Skin epidermis (tissue), 12 donors: ENCODE results near the gene TEAD4.
A peak's percentile ranks its signal among the peaks of the same experiment; 100 is the strongest.
"Not testable (repeated sequence)": the region's sequence is repeated elsewhere in the genome, so short reads cannot be mapped to it uniquely, and the experiment has no call there.

Experiments used
- H3K27ac ChIP-seq, 21 experiments: fragments of 200-600 bp; sonication (generic) in 11 of 21; one replicate each; pipeline ENCODE4 v1.5.0; 2020; ENCODE audit warnings: mild to moderate bottlenecking in 3 of 21, inconsistent platforms in 2 of 21, moderate library complexity in 2 of 21
- H3K4me3 ChIP-seq, 7 experiments: fragments of 200-600 bp; sonication (generic) in 2 of 7; one replicate each; pipeline ENCODE4 v1.5.0; 2020; ENCODE audit warnings: inconsistent platforms in 2 of 7, mild to moderate bottlenecking in 2 of 7, moderate library complexity in 1 of 7

TEAD4 gene

DNA sequence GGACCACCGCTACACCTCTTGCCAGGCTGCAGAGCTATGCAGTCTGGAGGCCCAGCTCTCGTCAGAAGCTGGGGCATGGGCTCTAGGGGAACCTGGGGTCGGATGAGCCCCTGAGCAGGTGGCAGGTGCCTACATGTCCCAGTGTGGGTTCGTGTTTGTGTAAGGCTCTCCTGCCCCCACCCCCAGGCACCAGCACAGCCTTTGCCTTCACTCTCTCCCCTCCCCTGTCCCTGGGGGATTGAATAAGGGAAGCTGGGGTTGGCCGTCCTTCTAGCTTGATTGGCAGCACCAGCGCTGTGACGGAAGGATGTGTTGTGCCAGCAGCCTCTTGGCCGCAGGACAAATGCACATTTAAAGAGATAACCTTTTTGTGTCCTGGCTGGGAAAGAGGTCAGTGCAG, 83.2 kb downstream of the TEAD4 start:
- no peak overlapping the region for H3K4me3 ChIP-seq
- no peak overlapping the region for H3K27ac ChIP-seq

GRCh38 chr12:3042826-3043225, 83.6 kb downstream of the TEAD4 start:
- Histone ChIP-seq H3K27ac (no peak overlapping the region), H3K4me3 (no peak overlapping the region)

DNA sequence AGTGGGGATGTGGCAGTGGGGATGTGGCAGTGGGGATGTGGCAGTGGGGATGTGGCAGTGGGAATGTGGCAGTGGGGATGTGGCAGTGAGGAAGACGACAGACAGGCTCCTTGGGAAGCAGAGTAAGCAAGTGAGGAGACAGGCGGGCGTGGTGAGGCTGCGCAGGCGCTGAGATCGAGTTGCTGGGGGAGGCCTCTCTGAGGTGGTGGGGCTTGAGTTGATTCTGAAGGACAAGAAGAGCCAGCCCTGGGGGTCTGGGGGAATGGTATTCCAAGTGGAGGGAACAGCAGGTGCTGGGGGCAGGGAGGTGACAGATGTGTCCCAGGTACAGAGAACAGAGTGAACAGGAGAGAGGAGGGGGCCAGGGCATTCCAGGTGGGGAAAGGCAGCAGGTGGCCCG, 84.2 kb downstream of the TEAD4 start:
- H3K4me3 ChIP-seq: no peak overlapping the region

GRCh38 chr12:3044141-3044630, 85.0 kb downstream of the TEAD4 start:
- Histone ChIP-seq H3K4me3 (no peak overlapping the region), H3K27ac (no peak overlapping the region)

More for the DNA sequence above, 84.2 kb downstream of the TEAD4 start:
- H3K27ac ChIP-seq: no peak overlapping the region

GRCh38 chr12:3045494-3045893, 86.3 kb downstream of the TEAD4 start:
- Histone ChIP-seq H3K4me3 (no peak overlapping the region), H3K27ac (no peak overlapping the region)

GRCh38 chr12:3045989-3046388, 86.8 kb downstream of the TEAD4 start:
- Histone ChIP-seq H3K27ac (no peak overlapping the region), H3K4me3 (no peak overlapping the region)

DNA sequence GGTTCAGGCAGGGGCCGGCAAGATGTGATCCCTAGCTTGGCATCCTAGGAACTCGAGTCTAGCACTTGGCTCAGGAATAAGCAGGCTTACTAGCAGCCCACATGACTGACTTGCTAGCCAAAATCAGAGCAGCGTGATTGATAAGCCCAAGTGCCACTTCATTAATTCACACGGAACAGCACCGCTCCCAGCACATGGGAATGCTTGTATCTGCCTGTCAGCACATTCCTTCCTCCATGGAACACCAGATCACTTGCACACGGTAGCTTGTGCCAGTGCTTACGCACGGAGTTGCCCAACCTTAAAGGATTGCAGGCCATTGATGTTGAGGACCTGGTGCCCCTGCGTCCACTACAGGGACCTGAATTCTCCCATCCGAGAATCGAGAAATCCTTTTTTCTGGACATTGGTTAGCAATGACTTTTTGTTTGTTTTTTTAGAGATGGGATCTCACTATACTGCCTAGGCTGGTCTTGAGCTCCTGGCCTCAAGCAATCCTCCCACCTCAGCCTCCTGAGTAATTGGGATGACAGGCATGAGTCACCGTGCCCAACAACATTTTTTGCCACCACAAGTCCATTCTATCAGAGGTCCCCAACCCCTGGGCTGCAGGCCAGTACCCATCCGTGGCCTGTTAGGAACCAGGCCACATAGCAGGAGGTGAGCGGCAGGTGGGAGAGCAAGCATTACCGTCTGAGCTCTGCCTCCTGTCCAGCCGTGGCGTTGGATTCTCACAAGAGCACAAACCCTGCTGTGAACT, 87.4 kb downstream of the TEAD4 start:
- H3K4me3 ChIP-seq: no peak overlapping the region
- H3K27ac ChIP-seq: no peak overlapping the region

DNA sequence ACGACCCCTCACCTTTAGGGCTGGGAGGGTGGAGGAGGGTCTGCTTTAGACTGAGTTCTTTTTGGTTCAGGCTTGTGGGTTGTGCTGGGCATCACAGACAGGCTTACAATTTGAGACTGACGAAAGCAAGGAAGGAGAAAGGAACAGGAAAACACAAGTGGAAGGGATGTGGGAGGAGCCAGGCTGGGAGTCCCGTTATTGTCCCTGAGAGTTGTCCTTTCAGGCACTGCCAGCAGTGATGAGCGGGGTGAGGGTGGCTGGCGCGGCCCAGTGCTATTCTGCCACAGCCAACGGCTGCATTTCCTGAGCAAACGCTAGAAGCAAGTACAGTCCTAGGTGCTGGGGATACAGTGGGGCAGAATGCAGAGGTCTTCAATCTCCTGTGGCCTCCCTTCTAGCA, 88.8 kb downstream of the TEAD4 start:
- Histone ChIP-seq H3K27ac (no peak overlapping the region), H3K4me3 (no peak overlapping the region)

DNA sequence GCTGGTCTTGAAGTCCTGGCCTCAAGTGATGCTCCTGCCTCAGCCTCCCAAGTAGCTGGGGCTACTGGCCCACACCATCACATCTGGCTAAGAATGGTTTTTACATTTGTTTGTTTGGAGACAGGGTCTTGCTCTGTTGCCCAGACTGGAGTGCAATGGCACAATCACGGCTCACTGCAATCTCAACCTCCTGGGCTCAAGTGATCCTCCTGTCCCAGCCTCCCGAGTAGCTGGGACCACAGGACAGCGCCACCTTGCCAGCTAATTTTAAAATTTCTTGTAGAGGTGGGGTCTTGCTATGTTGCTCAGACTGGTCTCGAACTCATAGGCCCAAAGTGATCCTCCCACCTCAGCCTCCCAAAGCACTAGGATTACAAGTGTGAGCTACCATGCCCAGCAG, 89.3 kb downstream of the TEAD4 start:
- no peak overlapping the region for H3K27ac ChIP-seq
- H3K4me3 ChIP-seq: no peak overlapping the region

DNA sequence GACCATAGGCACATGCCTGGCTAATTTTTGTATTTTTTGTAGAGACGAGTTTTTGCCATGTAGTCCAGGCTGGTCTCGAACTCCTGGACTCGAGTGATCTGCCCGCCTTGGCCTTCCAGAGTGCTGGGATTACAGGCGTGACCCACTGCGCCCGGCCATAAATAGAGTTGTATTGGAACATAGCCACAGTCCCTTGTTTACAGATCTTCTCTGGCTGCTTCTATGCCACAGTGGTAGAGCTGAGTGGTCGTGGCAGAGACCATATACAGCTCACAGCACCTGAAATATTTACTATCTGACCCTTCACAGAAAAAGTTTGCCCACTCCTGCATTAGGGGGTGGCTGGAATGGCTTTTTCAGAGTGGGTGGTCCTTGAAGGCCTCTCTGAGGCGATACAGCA, 90.0 kb downstream of the TEAD4 start:
- no peak overlapping the region for H3K27ac ChIP-seq

GRCh38 chr12:3049611-3050249, 90.5 kb downstream of the TEAD4 start:
- Histone ChIP-seq H3K27ac (no peak overlapping the region), H3K4me3 (no peak overlapping the region)

More for the DNA sequence above, 90.0 kb downstream of the TEAD4 start:
- H3K4me3 ChIP-seq: no peak overlapping the region

DNA sequence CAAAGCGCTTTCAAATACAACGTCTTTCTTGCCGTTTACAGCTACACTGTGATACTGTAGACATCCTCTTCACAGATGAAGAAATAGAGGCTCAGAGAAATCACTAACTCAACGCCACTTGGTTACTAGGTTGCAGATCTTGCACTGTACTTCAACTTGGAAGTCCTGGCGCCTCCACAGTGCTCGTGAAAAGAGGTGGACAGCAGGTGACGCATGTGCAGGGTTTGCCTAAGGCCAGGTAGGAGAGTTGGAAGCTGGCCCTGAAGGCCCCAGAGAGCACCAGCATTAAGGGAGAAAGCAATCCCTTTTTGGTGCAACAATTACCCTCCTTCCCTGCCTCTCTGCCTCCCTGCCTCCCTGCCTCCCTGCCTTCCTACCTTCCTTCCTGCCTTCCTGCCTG, 95.2 kb downstream of the TEAD4 start:
- peak overlapping the region in 1 of 21 experiments; percentile 56 for H3K27ac ChIP-seq
- H3K4me3 ChIP-seq: no peak overlapping the region

DNA sequence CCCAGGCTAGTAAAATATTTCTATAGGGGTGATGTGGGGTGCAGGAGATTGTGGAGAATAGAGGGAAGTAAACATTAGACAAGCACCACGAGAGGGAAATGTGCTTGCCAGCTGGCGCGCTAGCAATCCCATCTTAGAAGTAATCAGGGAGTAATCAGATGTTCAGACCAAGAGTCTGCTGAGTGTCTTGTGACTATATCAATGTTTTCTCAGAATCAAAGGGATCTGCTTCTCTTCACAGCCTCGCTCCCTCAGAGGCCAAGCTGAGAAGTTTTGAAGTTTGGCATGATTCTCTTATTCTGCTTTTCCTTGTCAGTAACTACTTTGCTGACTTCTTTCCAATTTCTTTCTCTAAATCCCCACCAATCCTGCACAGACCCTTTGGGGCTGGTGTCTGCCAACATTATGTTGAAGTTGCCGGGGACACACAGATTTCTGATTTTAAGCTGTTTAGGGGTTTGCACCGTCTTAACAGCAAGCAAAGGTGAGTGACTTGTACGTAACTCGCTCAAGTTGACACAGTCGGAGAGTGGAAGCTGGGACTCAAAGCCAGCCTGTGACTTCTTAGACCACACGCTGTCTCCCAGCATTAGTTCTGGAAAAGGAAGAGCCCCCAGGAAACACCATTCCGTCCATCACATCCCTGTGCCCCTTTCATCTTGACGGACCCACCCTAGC, 96.0 kb downstream of the TEAD4 start:
- Histone ChIP-seq H3K27ac (peak overlapping the region in 8 of 21 experiments; percentile 2 to 69 (median 47)), H3K4me3 (no peak overlapping the region)

DNA sequence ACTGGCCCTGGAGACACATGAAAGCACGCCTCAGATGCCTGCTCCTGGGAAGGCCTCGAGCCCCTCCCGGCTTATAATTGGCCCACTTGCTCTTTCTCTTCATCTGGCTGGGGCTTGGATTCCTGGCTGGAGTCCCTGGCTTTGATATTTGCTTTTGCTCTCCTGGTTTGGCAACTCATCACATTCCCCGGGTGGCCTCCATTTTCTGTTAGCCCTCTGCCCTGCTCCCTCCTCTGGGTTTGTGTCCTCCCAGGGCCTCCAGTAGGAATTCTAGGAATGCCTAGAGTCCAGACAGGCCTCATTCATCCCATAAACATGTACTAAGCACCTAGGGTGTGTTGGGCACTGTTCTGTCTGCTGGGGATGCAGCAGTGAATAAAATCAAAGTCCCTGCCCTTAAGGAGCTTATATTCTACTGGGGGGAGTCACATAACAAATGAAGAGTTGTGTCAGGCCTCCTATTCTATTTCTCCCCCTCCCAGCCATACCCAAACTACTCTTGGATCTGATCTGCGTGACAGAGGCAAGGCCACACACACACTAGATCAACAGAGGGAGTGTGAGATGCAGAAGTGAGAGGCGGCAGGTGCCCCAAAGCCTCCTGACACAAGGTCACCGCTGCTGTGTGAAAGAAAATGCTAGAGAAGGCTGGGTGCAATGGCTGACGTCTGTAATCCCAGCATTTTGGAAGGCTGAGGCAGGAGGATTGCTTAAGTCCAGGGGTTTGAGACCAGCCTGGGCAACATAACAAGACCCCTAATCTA, 96.7 kb downstream of the TEAD4 start:
- H3K27ac ChIP-seq: peak overlapping the region in 7 of 21 experiments; percentile 15 to 69 (median 55)
- H3K4me3 ChIP-seq: no peak overlapping the region

GRCh38 chr12:3061059-3061458, 101.9 kb downstream of the TEAD4 start:
- Histone ChIP-seq H3K4me3 (no peak overlapping the region), H3K27ac (peak overlapping the region in 1 of 21 experiments; percentile 10)

DNA sequence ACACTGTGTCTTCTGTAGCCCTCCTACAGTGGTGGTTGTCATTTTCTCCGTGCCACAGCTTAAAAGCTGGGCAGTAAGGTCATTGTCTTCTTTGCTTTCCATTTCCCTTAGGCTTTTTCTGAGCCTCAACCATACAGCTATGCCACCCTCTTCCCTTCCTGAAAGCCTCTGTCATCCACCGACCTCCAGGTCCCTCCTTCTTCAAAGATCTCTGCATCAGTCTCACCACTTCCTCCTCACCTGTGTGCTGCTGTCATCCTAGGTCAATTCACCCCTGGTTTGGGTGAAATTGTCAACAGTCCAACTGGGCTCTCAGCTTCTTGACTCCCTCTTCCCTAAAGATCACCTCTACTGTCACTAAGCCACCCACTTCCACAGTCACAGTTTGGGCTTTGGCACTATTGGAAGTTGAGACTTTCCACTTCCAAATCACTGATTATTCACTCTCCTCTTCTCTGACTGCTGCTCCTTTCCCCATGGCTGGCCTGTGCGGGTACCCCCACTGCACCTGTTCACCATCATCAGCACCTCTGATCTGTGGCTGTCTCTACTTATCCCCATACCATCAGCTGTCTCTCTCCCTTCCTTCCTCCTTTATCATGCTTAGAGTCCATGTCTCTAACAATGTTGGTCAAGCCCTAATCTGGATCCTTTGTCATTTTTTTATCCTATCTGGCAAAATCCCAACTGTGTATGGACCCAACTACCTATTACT, 102.5 kb downstream of the TEAD4 start:
- Histone ChIP-seq H3K27ac (peak overlapping the region in 1 of 21 experiments; percentile 10), H3K4me3 (no peak overlapping the region)

- no peak overlapping the region for H3K4me3 ChIP-seq
- no peak overlapping the region for H3K27ac ChIP-seq
These were observed 106.1 kb downstream of the TEAD4 start for GRCh38 chr12:3065300-3065699.

GRCh38 chr12:3065846-3066245, 106.6 kb downstream of the TEAD4 start:
- not testable (repeated sequence) for H3K4me3 ChIP-seq, H3K27ac ChIP-seq

GRCh38 chr12:3069714-3070113, 110.5 kb downstream of the TEAD4 start:
- H3K27ac ChIP-seq: no peak overlapping the region
- H3K4me3 ChIP-seq: no peak overlapping the region
